Stimulated activated CD8-positive, alpha-beta memory T cell treated with anti-CD3 and anti-CD28 coated beads, Interleukin-4, amount 100 ng/mL, for 24 hours (primary cell): Measurements from ENCODE around the gene PHLPP2.
"Not testable (repeated sequence)": the region's sequence is repeated elsewhere in the genome, so short reads cannot be mapped to it uniquely, and the experiment has no call there.

Source experiments
- DNase-seq: peaks from one replicate; pipeline ENCODE4 v3.0.0-alpha.2; 2020; ENCODE audit warnings: low read depth

PHLPP2 gene

DNA sequence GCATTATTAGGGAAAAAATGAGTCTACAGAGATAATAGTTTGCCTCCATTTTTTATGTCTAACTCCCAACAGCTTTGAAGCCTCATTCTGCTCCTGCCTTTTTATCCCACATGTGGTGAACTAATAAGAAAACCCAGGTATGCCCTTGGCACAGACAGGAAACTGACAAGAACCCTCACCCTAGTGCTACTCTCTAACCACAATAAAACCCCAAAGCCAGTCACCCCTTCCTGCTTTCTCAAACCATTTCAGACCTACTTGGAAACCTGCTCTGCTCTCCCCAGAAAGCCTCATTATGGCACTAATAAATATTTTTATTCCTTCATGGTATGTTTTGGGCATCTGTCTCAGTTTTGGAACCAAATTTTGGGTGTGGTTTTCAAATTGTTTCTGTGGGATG is 102.4 kb downstream of the PHLPP2 start:
- no peak for DNase-seq

DNA sequence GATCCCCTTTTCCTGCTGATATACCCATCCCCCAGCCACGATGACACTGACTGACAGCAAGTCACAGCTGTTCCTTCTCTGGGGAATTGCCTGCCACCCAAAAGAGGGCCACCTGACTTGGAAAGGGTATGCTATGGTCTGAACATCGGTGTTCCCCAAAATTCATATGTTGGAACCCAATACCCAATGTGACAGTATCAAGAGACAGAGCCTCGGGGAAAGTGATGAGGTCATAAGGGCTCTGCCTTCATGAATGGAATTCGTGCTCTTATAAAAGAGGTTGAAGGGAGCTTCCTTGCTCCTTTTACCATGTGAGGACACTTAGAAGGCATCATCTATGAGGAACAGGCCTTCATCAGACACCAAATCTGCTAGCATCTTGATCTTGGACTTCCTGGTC is 106.1 kb downstream of the PHLPP2 start:
- DNase-seq: no peak

DNA sequence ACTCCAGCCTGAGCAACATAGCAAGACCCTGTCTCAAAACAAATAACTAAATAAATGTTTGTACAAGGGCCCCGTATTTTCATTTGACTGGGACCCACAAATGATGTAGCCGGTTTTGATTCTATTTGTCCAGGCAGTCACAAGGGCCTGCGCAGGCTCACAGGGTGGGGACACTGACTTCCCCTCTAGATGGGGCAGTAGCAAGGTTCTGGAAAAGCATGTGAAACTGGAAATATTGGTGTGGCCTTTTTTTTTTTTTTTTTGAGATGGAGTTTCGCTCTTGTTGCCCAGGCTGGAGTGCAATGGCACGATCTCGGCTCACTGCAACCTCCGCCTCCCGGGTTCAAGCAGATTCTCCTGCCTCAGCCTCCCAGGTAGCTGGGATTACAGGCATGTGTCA is 109.5 kb downstream of the PHLPP2 start:
- DNase-seq: not testable (repeated sequence)

DNA sequence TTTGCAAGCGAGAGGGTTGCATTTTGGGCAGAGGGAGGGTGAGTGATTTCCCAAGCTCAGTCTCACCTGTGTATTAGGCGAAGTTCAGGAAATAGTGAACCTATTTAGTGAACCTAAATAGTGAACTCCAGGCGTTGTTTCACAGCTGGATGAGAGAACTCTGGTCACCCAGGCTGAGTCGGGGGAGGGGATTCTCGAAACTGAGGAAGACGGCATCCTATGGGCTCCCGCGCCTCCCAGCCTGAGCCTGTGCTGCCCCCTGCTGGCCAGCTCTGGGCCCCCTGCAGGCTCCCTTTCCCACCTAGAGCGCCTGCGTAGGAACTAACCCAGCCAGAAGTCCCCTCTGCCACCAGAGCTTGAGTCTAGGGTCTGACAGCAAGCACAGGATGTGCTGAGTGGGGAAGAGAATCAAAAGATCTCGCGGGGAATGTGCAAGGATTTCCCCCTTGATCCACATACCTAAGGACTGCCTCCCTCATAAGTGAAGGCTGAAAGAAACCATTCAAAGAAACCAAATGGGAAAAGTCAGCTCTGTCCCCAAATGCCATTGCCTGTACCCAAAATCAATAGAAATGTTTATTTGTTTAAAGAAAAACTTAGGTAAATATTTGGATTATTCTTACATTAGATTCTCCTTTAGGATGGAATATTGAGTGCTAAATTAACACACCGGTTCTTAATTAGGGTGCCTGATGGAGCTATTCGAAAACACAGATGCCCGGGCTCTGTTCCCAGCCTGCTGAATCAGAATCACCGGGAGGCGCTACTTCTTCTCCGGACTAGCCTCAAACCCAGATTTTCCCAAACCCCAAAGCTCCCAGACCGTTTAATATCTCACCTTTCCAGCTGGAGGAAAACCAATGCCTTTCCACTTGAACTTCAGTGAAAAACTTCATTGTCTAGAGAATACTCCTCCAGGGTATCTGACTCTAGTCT is 113.3 kb downstream of the PHLPP2 start:
- peak; percentile 70 for DNase-seq

DNA sequence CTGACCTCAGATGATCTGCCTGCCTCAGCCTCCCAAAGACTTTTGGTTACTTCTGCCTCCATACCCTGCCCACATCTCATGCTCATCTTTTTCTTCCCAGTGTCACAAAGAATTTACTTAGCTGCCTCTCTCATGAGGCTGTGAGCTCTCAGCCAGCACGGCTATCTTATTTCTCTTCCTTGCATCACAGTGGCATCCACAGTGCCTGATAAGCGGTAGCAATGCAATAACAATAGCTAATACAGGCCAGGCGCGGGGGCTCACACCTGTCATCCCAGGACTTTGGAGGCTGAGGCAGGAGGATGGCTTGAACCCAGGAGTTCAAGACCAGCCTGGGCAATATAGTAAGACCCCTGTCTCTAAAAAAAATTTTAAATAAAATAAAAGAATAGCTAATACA is 114.1 kb downstream of the PHLPP2 start:
- DNase-seq: no peak

DNA sequence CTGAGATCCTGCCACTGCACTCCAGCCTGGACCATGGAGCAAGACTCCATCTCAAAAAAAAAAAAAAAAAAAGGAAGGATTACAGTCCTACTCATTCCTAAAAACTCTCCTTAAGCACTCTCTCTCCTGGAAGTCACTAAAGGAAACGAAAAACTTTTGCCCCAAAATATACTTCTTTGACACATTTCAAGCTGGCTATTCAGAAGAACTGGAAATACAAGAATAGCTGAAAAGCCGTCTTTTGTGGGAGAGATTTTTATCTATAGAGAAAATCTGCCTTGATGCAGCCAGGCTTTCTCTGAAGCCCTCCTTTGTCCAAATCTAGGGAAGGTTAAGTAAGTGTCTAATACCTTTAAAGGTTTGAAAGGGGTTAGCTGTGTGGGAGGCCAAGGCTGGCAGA is 115.4 kb downstream of the PHLPP2 start:
- DNase-seq: no peak

DNA sequence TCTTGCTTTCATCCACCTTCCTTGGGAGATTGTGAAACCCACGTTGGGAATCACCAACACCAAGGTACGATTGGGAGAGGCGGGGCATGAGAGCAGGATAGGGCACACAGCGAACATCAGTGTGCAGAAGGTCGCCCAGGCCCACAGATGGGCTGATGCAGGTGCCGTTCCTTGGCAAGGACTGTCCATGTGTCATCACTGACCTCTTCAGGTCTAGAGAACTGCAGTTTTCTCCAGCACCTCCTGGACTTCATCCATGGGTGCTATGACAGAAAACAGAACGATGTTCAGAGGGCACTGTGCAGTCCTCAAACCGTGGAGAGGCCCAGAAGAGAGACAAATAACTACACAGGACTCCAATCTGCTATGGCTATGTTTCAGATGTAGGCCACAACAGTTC is 123.7 kb downstream of the PHLPP2 start:
- no peak for DNase-seq

DNA sequence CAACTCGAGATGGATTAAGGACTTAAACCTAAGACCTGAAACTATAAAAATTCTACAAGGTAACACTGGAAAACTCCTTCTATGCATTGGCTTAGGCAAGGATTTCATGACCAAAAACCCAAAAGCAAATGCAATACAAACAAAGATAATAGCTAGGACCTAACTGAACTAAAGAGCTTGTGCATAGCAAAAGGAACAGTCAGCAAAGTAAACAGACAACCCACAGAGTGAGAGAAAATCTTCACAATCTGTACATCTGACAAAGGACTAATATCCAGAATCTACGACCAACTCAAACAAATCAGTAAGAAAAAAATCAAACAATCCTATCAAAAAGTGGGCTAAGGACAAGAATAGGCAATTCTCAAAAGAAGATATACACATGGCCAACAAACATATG is 126.1 kb downstream of the PHLPP2 start:
- not testable (repeated sequence) for DNase-seq

DNA sequence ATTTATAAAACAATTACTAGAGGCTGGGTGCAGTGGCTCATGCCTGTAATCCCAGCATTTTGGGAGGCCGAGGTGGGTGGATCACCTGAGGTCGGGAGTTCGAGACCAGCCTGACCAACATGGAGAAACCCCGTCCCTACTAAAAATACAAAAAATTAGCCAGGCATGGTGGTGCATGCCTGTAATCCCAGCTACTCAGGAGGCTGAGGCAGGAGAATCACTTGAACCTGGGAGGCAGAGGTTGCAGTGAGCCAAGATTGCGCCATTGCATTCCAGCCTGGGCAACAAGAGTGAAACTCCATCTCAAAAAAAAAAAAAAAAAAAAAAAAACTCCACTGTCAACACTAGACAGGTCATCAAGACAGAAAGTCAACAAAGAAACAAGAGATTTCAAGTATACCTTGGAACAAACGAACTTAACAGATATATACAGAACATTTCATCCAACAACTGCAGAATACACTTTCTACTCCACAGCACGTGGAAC is 129.1 kb downstream of the PHLPP2 start:
- not testable (repeated sequence) for DNase-seq
